CD4-positive, alpha-beta memory T cell (primary cell): Measurements from ENCODE around the gene DDX18. TPM values are rescaled to one million over a fixed set of nuclear protein-coding genes. Genes with fewer than 3 reads are reported as not detected.

Experiments used
- CTCF ChIA-PET: fragments of 350-600 bp; sonication (Branson Sonifier 250); formaldehyde crosslinking; loops from one replicate; lab custom pipeline; 2021; ENCODE audit warnings: inconsistent platforms; ENCODE audit not compliant: partially characterized antibody; lab: Charles Lee
- POLR2A ChIA-PET: fragments of 350-600 bp; sonication (Branson Sonifier 250); formaldehyde crosslinking; loops from one replicate; lab custom pipeline; 2021; ENCODE audit not compliant: partially characterized antibody; lab: Charles Lee
- DNase-seq, 5 donors: peaks; one replicate each; pipeline versions ENCODE4 v3.0.0 to v3.0.0-alpha.2; 2020 to 2022; ENCODE audit warnings: mixed read lengths in 1 of 5
- H3K27ac ChIP-seq: one replicate; pipeline ENCODE4 v1.7.0; 2013; ENCODE audit warnings: low read depth, low read length
- H3K27me3 ChIP-seq: 2 replicates; pipeline ENCODE4 v1.7.0; 2013; ENCODE audit warnings: mild to moderate bottlenecking, low read length, moderate library complexity; ENCODE audit not compliant: insufficient read depth
- H3K36me3 ChIP-seq: 2 replicates; pipeline ENCODE4 v1.7.0; 2013; ENCODE audit warnings: mild to moderate bottlenecking, low read length, moderate library complexity; ENCODE audit not compliant: insufficient read depth
- H3K4me1 ChIP-seq: 2 replicates; pipeline ENCODE4 v1.7.0; 2013; ENCODE audit warnings: mild to moderate bottlenecking, low read length, moderate library complexity; ENCODE audit not compliant: insufficient read depth
- H3K4me3 ChIP-seq, 2 donors: one replicate each; pipeline ENCODE4 v1.7.0; 2013; ENCODE audit warnings: low read length in 2 of 2, mild to moderate bottlenecking in 1 of 2
- H3K9me3 ChIP-seq, 2 donors: one replicate each; pipeline ENCODE4 v1.7.0; 2013; ENCODE audit warnings: low read length in 2 of 2, control low read depth in 1 of 2; ENCODE audit not compliant: control insufficient read depth in 1 of 2
- H3K27ac Mint-ChIP-seq, 7 donors: one replicate each; pipeline ENCODE4 v1.8.0; 2020 to 2021; ENCODE audit warnings: mixed read lengths in 7 of 7, mild to moderate bottlenecking in 6 of 7, inconsistent platforms in 3 of 7, moderate library complexity in 3 of 7
- H3K27me3 Mint-ChIP-seq, 2 donors: one replicate each; pipeline ENCODE4 v1.8.0; 2020 to 2021; ENCODE audit warnings: mixed read lengths in 2 of 2
- H3K36me3 Mint-ChIP-seq, 2 donors: one replicate each; pipeline ENCODE4 v1.8.0; 2020 to 2021; ENCODE audit warnings: mixed read lengths in 2 of 2, inconsistent platforms in 1 of 2, mild to moderate bottlenecking in 1 of 2
- H3K4me1 Mint-ChIP-seq, 4 donors: one replicate each; pipeline ENCODE4 v1.8.0; 2020 to 2021; ENCODE audit warnings: mixed read lengths in 4 of 4, mild to moderate bottlenecking in 1 of 4
- H3K4me3 Mint-ChIP-seq, 8 donors: one replicate each; pipeline ENCODE4 v1.8.0; 2020 to 2021; ENCODE audit warnings: mixed read lengths in 8 of 8, mild to moderate bottlenecking in 7 of 8, moderate library complexity in 6 of 8, inconsistent platforms in 3 of 8
- H3K9me3 Mint-ChIP-seq, 8 donors: one replicate each; pipeline ENCODE4 v1.8.0; 2020 to 2021; ENCODE audit warnings: mixed read lengths in 8 of 8, mild to moderate bottlenecking in 5 of 8, inconsistent platforms in 3 of 8, moderate library complexity in 1 of 8
- intact Hi-C: fragments of 100-400 bp; cut with micrococcal nuclease; formaldehyde crosslinking; loops from one replicate; pipeline ENCODE4 v1.15.1; 2023
- polyA plus RNA-seq, 2 donors: library from polyadenylated mRNA; unstranded; fragments of 300-500 nt; fragmentation: Illumina TruSeq; gene quantifications; one replicate each; pipeline ENCODE4 v1.2.3, GENCODE V29; 2021
- total RNA-seq, 2 experiments: library from RNA; stranded (reverse); gene quantifications; one replicate each; pipeline ENCODE4 v1.2.3, GENCODE V29; 2021

DDX18 gene
- total and polyA plus RNA-seq, 4 experiments from 2014 or later = 47.6 to 111 (median 88.3) TPM

- no peak for DNase-seq
- intact Hi-C loops = no loop called here
- Histone ChIP-seq H3K9me3 (no peaks in the 10 kb centered on the region), H3K27ac (no peak overlapping the region), H3K4me1 (no peaks in the 10 kb centered on the region), H3K27me3 (peaks cover 14% of the 10 kb centered on the region), H3K36me3 (no peaks in the 10 kb centered on the region), H3K4me3 (no peak overlapping the region)
- Mint-ChIP-seq H3K4me3 (no peak overlapping the region), H3K27ac (no peak overlapping the region), H3K9me3 (peaks cover 0 to 5% (median 0%) of the 10 kb centered on the region in 8 donors), H3K36me3 (no peaks in the 10 kb centered on the region), H3K27me3 (peaks cover 40 to 46% of the 10 kb centered on the region in 2 donors), H3K4me1 (peaks cover 0 to 1% (median 0%) of the 10 kb centered on the region in 4 donors)
- ChIA-PET POLR2A (no interaction called here), CTCF (interaction anchor here (1.0 kb wide), 1 partner anchor 16 kb away, joined by 3 read pairs; no protein-coding TSS in a partner anchor)
Observed at GRCh38 chr2:117850461-117850860, 36.0 kb downstream of the DDX18 start.

- no peak overlapping the region for H3K4me3 ChIP-seq
- no peaks in the 10 kb centered on the region for H3K36me3 Mint-ChIP-seq
- no peak for DNase-seq
- no peaks in the 10 kb centered on the region for H3K9me3 ChIP-seq
- H3K27ac ChIP-seq = no peak overlapping the region
- H3K4me1 Mint-ChIP-seq = peaks cover 0 to 1% (median 0%) of the 10 kb centered on the region in 4 donors
- intact Hi-C loops = no loop called here
- H3K27me3 ChIP-seq = peaks cover 14% of the 10 kb centered on the region
- ChIA-PET POLR2A (no interaction called here), CTCF (no interaction called here)
- H3K27ac Mint-ChIP-seq = no peak overlapping the region
- H3K4me3 Mint-ChIP-seq = no peak overlapping the region
- no peaks in the 10 kb centered on the region for H3K4me1 ChIP-seq
- H3K27me3 Mint-ChIP-seq = peaks cover 40 to 50% of the 10 kb centered on the region in 2 donors
- H3K36me3 ChIP-seq = no peaks in the 10 kb centered on the region
- H3K9me3 Mint-ChIP-seq = peaks cover 0 to 5% (median 0%) of the 10 kb centered on the region in 8 donors
Observed at GRCh38 chr2:117851969-117852368, 37.5 kb downstream of the DDX18 start.

GRCh38 chr2:117853316-117853715, 38.8 kb downstream of the DDX18 start:
- Mint-ChIP-seq H3K9me3 (peaks cover 0 to 3% (median 0%) of the 10 kb centered on the region in 8 donors), H3K36me3 (no peaks in the 10 kb centered on the region), H3K4me1 (peaks cover 0 to 1% (median 0%) of the 10 kb centered on the region in 4 donors), H3K27ac (no peak overlapping the region), H3K27me3 (peaks cover 31 to 44% of the 10 kb centered on the region in 2 donors), H3K4me3 (no peak overlapping the region)
- no peak overlapping the region for H3K4me3 ChIP-seq
- H3K27ac ChIP-seq = no peak overlapping the region
- DNase-seq = no peak
- H3K9me3 ChIP-seq = no peaks in the 10 kb centered on the region
- H3K36me3 ChIP-seq = no peaks in the 10 kb centered on the region
- H3K4me1 ChIP-seq = no peaks in the 10 kb centered on the region
- peaks cover 14% of the 10 kb centered on the region for H3K27me3 ChIP-seq
- CTCF ChIA-PET = no interaction called here
- intact Hi-C loops = no loop called here
- POLR2A ChIA-PET = no interaction called here

- Histone ChIP-seq H3K4me1 (no peaks in the 10 kb centered on the region), H3K36me3 (no peaks in the 10 kb centered on the region), H3K4me3 (no peak overlapping the region), H3K27me3 (peaks cover 14% of the 10 kb centered on the region), H3K27ac (no peak overlapping the region), H3K9me3 (no peaks in the 10 kb centered on the region)
- H3K27ac Mint-ChIP-seq = no peak overlapping the region
- peaks cover 27 to 44% of the 10 kb centered on the region in 2 donors for H3K27me3 Mint-ChIP-seq
- no peak overlapping the region for H3K4me3 Mint-ChIP-seq
- peaks cover 0 to 3% (median 0%) of the 10 kb centered on the region in 8 donors for H3K9me3 Mint-ChIP-seq
- ChIA-PET CTCF (no interaction called here), POLR2A (no interaction called here)
- H3K36me3 Mint-ChIP-seq = no peaks in the 10 kb centered on the region
- peaks cover 0 to 1% (median 0%) of the 10 kb centered on the region in 4 donors for H3K4me1 Mint-ChIP-seq
- intact Hi-C loops = no loop called here
- no peak for DNase-seq
Observed at GRCh38 chr2:117853873-117854272, 39.4 kb downstream of the DDX18 start.

GRCh38 chr2:117854610-117855009, 40.1 kb downstream of the DDX18 start:
- peaks cover 0 to 1% (median 0%) of the 10 kb centered on the region in 4 donors for H3K4me1 Mint-ChIP-seq
- Histone ChIP-seq H3K36me3 (no peaks in the 10 kb centered on the region), H3K9me3 (no peaks in the 10 kb centered on the region), H3K4me1 (no peaks in the 10 kb centered on the region), H3K27ac (no peak overlapping the region), H3K27me3 (peaks cover 14% of the 10 kb centered on the region), H3K4me3 (no peak overlapping the region)
- POLR2A ChIA-PET = no interaction called here
- intact Hi-C loops = no loop called here
- peaks cover 23 to 42% of the 10 kb centered on the region in 2 donors for H3K27me3 Mint-ChIP-seq
- no peaks in the 10 kb centered on the region for H3K36me3 Mint-ChIP-seq
- H3K4me3 Mint-ChIP-seq = no peak overlapping the region
- H3K9me3 Mint-ChIP-seq = peaks cover 0 to 3% (median 0%) of the 10 kb centered on the region in 8 donors
- H3K27ac Mint-ChIP-seq = no peak overlapping the region
- CTCF ChIA-PET = no interaction called here
- no peak for DNase-seq

- ChIA-PET POLR2A (no interaction called here), CTCF (no interaction called here)
- Mint-ChIP-seq H3K36me3 (no peaks in the 10 kb centered on the region), H3K9me3 (peaks cover 0 to 4% (median 0%) of the 10 kb centered on the region in 8 donors), H3K27ac (no peak overlapping the region), H3K27me3 (peaks cover 14 to 35% of the 10 kb centered on the region in 2 donors), H3K4me3 (no peak overlapping the region), H3K4me1 (no peaks in the 10 kb centered on the region)
- intact Hi-C loops = no loop called here
- Histone ChIP-seq H3K4me3 (no peak overlapping the region), H3K9me3 (no peaks in the 10 kb centered on the region), H3K36me3 (no peaks in the 10 kb centered on the region), H3K4me1 (no peaks in the 10 kb centered on the region), H3K27me3 (peaks cover 13% of the 10 kb centered on the region), H3K27ac (no peak overlapping the region)
- DNase-seq = no peak
Observed at GRCh38 chr2:117855886-117856285, 41.4 kb downstream of the DDX18 start.

GRCh38 chr2:117856415-117857210, 42.1 kb downstream of the DDX18 start:
- Histone ChIP-seq H3K36me3 (no peaks in the 10 kb centered on the region), H3K27ac (no peak overlapping the region), H3K4me1 (no peaks in the 10 kb centered on the region), H3K9me3 (no peaks in the 10 kb centered on the region), H3K27me3 (peaks cover 5% of the 10 kb centered on the region), H3K4me3 (no peak overlapping the region)
- H3K4me1 Mint-ChIP-seq = no peaks in the 10 kb centered on the region
- ChIA-PET POLR2A (no interaction called here), CTCF (no interaction called here)
- peaks cover 0 to 6% (median 0%) of the 10 kb centered on the region in 8 donors for H3K9me3 Mint-ChIP-seq
- H3K27me3 Mint-ChIP-seq = peaks cover 10 to 31% of the 10 kb centered on the region in 2 donors
- H3K27ac Mint-ChIP-seq = no peak overlapping the region
- no peak overlapping the region for H3K4me3 Mint-ChIP-seq
- intact Hi-C loops = no loop called here
- no peaks in the 10 kb centered on the region for H3K36me3 Mint-ChIP-seq
- no peak for DNase-seq
